Measurements from ENCODE around the gene ADARB1.

Gene ADARB1

DNA sequence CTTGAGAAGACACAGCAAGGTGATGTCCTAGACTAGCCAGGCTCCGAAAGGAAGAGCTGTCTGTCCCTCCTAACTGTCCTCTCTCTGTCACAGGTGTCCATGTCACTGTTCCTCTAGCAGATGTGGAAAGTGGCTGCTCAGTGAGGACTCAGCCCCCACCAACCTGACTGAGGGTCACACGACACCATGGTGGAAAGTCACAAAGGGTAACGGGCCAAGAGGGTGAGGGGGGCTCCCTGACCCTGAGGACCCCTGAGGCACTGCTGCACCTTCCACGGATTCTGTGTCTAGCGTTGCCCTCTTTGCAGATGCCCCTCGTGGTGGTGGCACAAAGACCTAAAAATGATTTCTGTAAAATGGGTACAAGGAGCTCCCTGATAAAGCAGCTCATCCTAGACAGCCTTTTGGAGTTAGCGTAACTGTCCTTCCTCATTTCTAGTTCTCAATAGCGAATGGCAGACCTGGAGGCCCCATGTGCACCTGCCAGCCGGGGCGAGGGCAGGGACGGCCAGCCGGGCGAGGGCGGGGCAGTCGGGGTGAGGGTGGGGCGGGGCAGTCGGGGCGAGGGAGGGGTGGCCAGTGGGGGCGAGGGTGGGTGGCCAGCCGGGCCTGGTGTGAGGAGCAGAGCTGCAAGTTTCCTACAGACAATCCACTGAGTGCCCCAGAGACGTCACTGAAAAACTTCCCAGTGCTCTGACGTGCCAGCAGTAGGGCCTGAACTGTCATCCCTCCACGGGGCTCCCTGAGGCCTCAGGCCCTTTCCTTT lies 189.9 kb downstream of the ADARB1 start:
- POLR2A ChIA-PET, result no interaction called here
- no peak for DNase-seq (ENCODE audit: extremely low spot score)
- CTCF ChIA-PET, result no interaction called here
- TF ChIP-seq, protein P1, sequence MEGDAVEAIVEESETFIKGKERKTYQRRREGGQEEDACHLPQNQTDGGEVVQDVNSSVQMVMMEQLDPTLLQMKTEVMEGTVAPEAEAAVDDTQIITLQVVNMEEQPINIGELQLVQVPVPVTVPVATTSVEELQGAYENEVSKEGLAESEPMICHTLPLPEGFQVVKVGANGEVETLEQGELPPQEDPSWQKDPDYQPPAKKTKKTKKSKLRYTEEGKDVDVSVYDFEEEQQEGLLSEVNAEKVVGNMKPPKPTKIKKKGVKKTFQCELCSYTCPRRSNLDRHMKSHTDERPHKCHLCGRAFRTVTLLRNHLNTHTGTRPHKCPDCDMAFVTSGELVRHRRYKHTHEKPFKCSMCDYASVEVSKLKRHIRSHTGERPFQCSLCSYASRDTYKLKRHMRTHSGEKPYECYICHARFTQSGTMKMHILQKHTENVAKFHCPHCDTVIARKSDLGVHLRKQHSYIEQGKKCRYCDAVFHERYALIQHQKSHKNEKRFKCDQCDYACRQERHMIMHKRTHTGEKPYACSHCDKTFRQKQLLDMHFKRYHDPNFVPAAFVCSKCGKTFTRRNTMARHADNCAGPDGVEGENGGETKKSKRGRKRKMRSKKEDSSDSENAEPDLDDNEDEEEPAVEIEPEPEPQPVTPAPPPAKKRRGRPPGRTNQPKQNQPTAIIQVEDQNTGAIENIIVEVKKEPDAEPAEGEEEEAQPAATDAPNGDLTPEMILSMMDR (IDR thresholded peaks at IDR 0.05; ENCODE audit: control extremely low read depth, extremely low read depth, low read depth, missing control alignments), result no peak

DNA sequence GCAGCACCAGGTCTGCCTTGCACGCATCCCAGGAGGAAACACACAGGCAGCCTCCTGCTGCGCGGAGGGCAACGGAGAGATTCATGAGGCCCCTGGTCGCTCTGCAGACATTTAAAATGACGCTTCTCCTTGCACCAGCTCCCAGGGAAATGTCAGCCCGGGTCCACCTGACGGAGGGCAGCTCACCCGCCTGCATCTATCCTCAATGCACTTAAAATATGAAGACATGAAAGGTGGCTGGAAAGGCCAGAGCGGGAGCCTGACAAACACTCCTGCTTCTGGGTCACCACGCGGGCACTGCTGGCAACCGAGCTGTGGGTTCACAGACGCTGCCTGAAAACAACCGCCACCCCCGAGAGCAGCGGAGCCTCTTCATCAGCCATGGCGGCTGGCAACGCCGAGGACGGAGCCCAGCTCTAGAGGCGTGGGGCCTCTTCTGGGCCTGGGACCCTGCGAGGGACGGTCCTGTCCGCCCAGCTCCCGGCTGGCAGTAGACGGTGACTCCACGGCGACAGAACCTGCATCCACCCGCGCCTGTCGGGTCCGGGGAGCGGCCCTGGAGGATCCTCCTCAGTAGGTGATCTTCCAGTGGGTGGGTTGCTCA lies 190.6 kb downstream of the ADARB1 start:
- DNase-seq (ENCODE audit: extremely low spot score), result no peak
- POLR2A ChIA-PET, result no interaction called here
- TF ChIP-seq, protein P1 (IDR thresholded peaks at IDR 0.05; ENCODE audit: control extremely low read depth, extremely low read depth, low read depth, missing control alignments), result no peak
- CTCF ChIA-PET, result no interaction called here

DNA sequence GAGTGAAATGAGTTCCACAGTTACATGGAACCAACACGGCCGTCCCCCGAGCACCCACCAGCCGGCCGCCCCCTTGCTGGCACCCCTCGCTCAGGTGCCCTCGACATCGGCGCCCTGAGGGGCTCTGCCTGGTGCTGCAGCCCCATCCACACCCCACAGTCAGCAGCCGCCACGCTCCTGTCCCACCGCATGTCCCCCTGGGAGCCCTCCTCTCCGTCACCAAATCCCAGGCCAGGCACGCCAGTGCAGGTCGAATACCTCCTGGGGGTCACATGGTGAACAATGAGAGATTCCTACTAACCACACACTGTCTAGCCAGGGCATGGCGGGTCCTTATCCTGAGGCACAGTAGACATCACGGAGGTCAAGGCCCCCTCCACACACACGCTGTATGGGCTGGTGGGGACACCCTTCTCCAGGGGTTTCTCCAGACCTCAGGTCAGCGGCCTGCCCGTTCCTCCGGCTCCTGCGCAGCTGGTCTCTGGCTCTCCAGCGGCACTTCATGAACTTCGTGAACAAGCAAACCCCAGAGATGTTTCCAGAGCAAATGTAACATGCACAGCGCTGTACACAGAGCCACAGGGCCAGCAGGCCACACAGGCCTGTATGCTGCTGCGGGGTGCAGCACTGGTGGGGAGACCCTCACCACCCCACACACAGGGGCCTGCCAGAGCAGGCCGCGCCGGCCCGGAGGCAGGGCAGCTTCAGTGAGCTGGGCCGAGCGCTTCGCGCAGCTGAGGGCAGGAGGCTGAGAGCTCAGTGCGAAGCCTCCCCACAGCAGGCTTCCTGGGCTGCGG lies 191.5 kb downstream of the ADARB1 start:
- TF ChIP-seq, protein P1 (IDR thresholded peaks at IDR 0.05; ENCODE audit: control extremely low read depth, extremely low read depth, low read depth, missing control alignments), result no peak
- DNase-seq (ENCODE audit: extremely low spot score), result no peak
- ChIA-PET CTCF (no interaction called here), POLR2A (no interaction called here)

DNA sequence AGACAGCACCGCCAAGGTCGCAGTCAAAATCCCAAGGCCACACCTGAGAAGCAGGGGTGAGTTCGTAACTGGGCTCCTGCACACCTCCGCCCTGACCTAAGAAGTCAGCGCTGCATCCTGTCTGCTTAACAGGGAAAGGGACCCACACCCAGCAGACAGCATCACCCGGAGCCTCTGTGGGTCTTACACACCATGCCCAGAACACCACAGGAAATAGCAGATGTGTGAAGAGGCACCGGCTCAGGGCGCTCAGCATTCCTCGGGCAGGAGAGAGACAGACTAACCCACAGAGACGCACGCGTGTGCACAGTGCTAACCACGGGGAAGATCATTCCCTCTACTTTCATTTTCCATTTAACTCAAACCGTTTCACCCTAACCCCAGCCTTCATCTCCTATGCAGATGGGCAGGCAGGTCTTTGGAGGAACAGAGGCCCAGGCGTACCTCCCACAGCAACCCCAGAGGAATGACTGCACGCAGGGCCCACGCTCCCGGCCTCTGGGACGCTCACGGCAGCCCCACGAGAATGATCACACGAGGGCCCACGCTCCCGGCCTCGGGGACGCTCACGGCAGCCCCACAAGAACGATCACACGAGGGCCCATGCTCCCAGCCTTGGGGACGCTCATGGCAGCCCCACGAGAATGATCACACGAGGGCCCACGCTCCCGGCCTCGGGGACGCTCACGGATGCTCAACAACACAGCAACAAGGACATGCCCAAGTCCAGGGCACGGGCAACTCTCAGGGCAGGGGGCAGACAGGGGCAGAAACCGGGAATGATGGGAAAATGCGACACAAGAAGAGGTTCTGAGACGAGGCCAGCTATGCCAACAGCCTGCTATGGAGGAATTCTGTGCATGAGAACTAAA lies 192.4 kb downstream of the ADARB1 start:
- ChIA-PET POLR2A (no interaction called here), CTCF (interaction anchor here (0.9 kb wide), 1 partner anchor 26 kb away, joined by 5 read pairs; no protein-coding TSS in a partner anchor)
- DNase-seq (ENCODE audit: extremely low spot score), result no peak
- TF ChIP-seq, protein P1 (IDR thresholded peaks at IDR 0.05; ENCODE audit: control extremely low read depth, extremely low read depth, low read depth, missing control alignments), result no peak

DNA sequence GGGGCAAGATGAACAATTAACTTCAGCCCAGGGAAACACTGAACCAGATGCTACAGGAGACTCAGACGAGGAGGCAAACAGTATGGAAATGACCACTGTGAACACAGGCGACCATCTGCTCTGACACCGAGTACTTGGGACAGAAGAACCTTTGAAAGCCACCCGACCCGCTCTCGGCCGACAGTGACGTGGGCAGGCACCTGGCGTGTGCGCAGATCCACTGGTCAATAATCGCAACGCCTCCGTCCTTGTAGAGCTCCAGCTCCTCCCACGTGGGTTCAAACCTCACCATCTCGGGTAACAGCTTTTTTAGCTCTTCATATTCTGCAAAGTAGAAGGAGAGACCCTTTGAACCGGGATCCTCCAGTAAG lies 193.0 kb downstream of the ADARB1 start:
- TF ChIP-seq, protein P1 (IDR thresholded peaks at IDR 0.05; ENCODE audit: control extremely low read depth, extremely low read depth, low read depth, missing control alignments), result no peak
- ChIA-PET CTCF (interaction anchor here (0.9 kb wide), 1 partner anchor 25 kb away, joined by 5 read pairs; no protein-coding TSS in a partner anchor), POLR2A (no interaction called here)
- no peak for DNase-seq (ENCODE audit: extremely low spot score)

DNA sequence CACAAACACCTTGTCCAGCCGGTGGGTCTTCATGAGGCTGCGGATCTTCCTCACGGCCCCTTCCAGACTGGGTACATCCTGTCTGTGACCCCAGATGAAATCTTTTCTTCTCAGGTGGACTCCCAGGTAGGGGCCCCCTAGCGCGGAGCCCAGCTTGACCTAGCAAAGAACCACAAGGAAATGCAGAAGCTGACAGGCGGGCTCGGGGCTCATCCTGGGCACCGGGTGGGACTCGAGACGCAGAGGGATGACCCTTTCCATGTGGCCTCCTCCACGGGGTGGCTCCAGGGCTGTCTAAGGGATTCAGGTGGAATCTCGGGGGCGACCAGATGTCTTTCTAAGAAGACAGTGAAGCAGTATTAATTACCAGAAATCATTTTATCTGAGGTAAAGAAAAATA lies 195.5 kb downstream of the ADARB1 start:
- TF ChIP-seq, protein P1 (IDR thresholded peaks at IDR 0.05; ENCODE audit: control extremely low read depth, extremely low read depth, low read depth, missing control alignments), result no peak
- CTCF ChIA-PET, result interaction anchor here (0.9 kb wide), 1 partner anchor 18 kb away, joined by 3 read pairs; the partner anchor contains the start of gene POFUT2
- POLR2A ChIA-PET, result no interaction called here
- DNase-seq (ENCODE audit: extremely low spot score), result no peak

Measured in GM10248 (cell line).